WERI-Rb-1 (cell line): ENCODE results near the gene ABCB11.

Source experiments
- DNase-seq: peaks from one replicate; pipeline ENCODE4 v3.0.0-alpha.2; 2020
- H3K27ac ChIP-seq: fragments of 250-450 bp; sonication (Bioruptor Pico); 2 replicates; pipeline ENCODE4 v1.5.1; 2020; ENCODE audit warnings: mild to moderate bottlenecking, moderate library complexity
- H3K27me3 ChIP-seq: fragments of 250-450 bp; sonication (Bioruptor Pico); 2 replicates; pipeline ENCODE4 v1.5.1; 2021; ENCODE audit warnings: mild to moderate bottlenecking, low read depth, moderate library complexity; ENCODE audit not compliant: insufficient read depth, severe bottlenecking
- H3K36me3 ChIP-seq: fragments of 250-450 bp; sonication (Bioruptor Pico); 2 replicates; pipeline ENCODE4 v1.5.1; 2020; ENCODE audit warnings: mild to moderate bottlenecking, moderate library complexity
- H3K4me3 ChIP-seq: 2 replicates; pipeline ENCODE4 v1.5.1; 2011; ENCODE audit warnings: low read depth, mild to moderate bottlenecking, control low read depth, low read length
- H3K9me3 ChIP-seq: fragments of 250-450 bp; sonication (Bioruptor Pico); 2 replicates; pipeline ENCODE4 v1.5.1; 2021; ENCODE audit warnings: mild to moderate bottlenecking, moderate library complexity; ENCODE audit not compliant: severe bottlenecking
- CTCF ChIP-seq: IDR thresholded peaks from 2 replicates; pipeline ENCODE4 v1.5.1; 2011; ENCODE audit warnings: low read depth, mild to moderate bottlenecking, control low read depth, inconsistent platforms, low read length

ABCB11 gene

DNA sequence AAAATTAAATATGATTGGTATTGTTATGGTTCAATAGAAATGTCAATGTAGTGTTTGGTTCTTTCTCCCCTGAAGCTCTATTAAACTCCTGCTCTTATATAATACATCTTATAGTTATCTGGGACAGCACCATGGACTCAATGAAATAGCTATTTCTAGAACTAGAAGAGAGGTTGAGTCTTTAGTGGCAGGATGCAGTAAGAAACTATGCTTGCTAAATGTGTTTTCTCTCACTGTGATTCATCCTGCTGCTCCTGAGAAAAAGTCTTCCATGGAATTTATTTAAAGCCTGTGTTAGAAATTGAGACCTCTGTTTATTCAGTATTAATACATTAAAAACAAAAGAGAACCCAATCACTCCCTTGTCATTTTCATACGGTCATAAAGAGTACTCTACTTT lies 68.5 kb downstream of the ABCB11 start:
- Histone ChIP-seq H3K4me3 (no peak overlapping the region), H3K36me3 (no peaks in the 10 kb centered on the region), H3K27me3 (peaks cover 5% of the 10 kb centered on the region), H3K9me3 (no peaks in the 10 kb centered on the region), H3K27ac (no peak overlapping the region)
- TF ChIP-seq CTCF: no peak
- DNase-seq: no peak

- DNase-seq: peak; percentile 36
- Histone ChIP-seq H3K27me3 (peaks cover 5% of the 10 kb centered on the region), H3K27ac (no peak overlapping the region), H3K9me3 (no peaks in the 10 kb centered on the region), H3K36me3 (no peaks in the 10 kb centered on the region), H3K4me3 (no peak overlapping the region)
- peak; percentile 76 for TF ChIP-seq CTCF
Observed at GRCh38 chr2:168961450-168962229, 69.5 kb downstream of the ABCB11 start.

- TF ChIP-seq CTCF: no peak
Observed at GRCh38 chr2:168956392-168956791, 74.7 kb downstream of the ABCB11 start.

DNA sequence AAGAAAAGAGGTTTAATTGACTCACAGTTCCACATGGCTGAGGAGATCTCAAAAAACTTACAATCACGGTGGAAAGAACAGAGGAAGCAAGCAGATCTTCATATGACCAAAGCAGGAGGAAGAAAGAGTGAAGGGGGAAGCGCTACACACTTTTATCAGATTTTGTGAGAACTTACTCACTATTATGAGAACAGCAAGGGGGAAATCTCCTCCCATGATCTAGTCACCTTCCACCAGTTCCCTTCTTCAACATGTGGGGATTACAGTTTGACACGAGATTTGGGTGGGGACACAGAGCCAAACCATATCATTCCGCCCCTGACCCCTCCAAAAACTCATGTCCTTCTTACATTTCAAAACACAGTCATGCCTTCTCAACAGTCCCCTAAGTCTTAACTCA lies 75.8 kb downstream of the ABCB11 start:
- H3K27me3 ChIP-seq: peaks cover 10% of the 10 kb centered on the region
- H3K27ac ChIP-seq: no peak overlapping the region
- DNase-seq: no peak
- no peak for TF ChIP-seq CTCF
- H3K36me3 ChIP-seq: no peaks in the 10 kb centered on the region
- H3K4me3 ChIP-seq: no peak overlapping the region
- no peaks in the 10 kb centered on the region for H3K9me3 ChIP-seq

More at GRCh38 chr2:168956392-168956791, 74.7 kb downstream of the ABCB11 start:
- Histone ChIP-seq H3K36me3 (no peaks in the 10 kb centered on the region), H3K27ac (no peak overlapping the region), H3K27me3 (peaks cover 10% of the 10 kb centered on the region), H3K4me3 (no peak overlapping the region), H3K9me3 (no peaks in the 10 kb centered on the region)
- no peak for DNase-seq

DNA sequence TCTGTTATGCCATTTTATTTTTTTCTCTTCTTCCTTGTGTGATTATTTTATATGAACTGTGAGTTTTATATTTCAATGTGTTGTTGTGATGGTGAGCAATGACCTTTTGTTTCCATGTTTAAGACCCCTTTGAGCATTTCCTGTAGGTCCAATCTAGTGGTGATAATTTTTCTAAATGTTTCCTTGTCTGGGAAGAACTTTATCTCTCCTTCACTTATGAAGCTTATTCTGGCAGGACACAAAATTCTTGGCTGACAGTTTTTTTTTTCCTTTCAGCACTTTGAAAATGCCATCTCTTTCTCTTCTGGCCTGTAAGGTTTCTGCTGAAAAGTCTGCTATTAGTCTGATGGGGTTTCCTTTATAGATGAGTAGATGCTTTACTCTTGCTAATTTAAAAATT lies 76.9 kb downstream of the ABCB11 start:
- H3K27ac ChIP-seq: no peak overlapping the region
- TF ChIP-seq CTCF: no peak

GRCh38 chr2:168952424-168952823 lies 78.7 kb downstream of the ABCB11 start:
- Histone ChIP-seq H3K36me3 (no peaks in the 10 kb centered on the region), H3K4me3 (no peak overlapping the region), H3K27ac (no peak overlapping the region), H3K27me3 (peaks cover 5% of the 10 kb centered on the region), H3K9me3 (no peaks in the 10 kb centered on the region)
- TF ChIP-seq CTCF: no peak
- no peak for DNase-seq

More for the DNA sequence above, 76.9 kb downstream of the ABCB11 start:
- no peak overlapping the region for H3K4me3 ChIP-seq
- no peak for DNase-seq
- H3K9me3 ChIP-seq: no peaks in the 10 kb centered on the region
- peaks cover 10% of the 10 kb centered on the region for H3K27me3 ChIP-seq
- H3K36me3 ChIP-seq: no peaks in the 10 kb centered on the region
